BJ (cell line): Measurements from ENCODE around the gene RAN. TPM values are rescaled to one million over a fixed set of nuclear protein-coding genes. Genes with fewer than 3 reads are reported as not detected.
"Not testable (repeated sequence)": the region's sequence is repeated elsewhere in the genome, so short reads cannot be mapped to it uniquely, and the experiment has no call there.

Experiments
- CTCF ChIA-PET: fragments of 350-600 bp; formaldehyde crosslinking; extraction: SDS; loops from one replicate; lab custom pipeline; 2021; ENCODE audit warnings: antibody characterized with exemption, inconsistent platforms; lab: Yijun Ruan, JAX
- POLR2A ChIA-PET: fragments of 300-600 bp; sonication (Branson Sonifier 250); formaldehyde crosslinking; extraction: SDS; loops from one replicate; lab custom pipeline; 2021; ENCODE audit warnings: antibody characterized with exemption; lab: Charles Lee
- DNase-seq: peaks from one replicate; pipeline ENCODE4 v3.0.0-alpha.2; 2011; ENCODE audit warnings: low read depth
- H3K27me3 ChIP-seq: 2 replicates; pipeline ENCODE4 v1.6.0; 2011; ENCODE audit warnings: low read length; ENCODE audit not compliant: control insufficient read depth, insufficient read depth
- H3K36me3 ChIP-seq: 2 replicates; pipeline ENCODE4 v1.5.1; 2011; ENCODE audit warnings: low read length; ENCODE audit not compliant: control insufficient read depth, insufficient read depth
- H3K4me3 ChIP-seq: 2 replicates; pipeline ENCODE4 v1.5.1; 2011; ENCODE audit warnings: low read depth, mild to moderate bottlenecking, control low read depth, low read length
- polyA plus RNA-seq: library from polyadenylated mRNA; depleted of rRNA; stranded (reverse); fragments of >200 nt; gene quantifications from 2 replicates; pipeline ENCODE4 v1.2.3, GENCODE V29; 2011
- TF ChIP-seq, protein P1 (sequence below): IDR thresholded peaks from 2 replicates; pipeline ENCODE4 v1.5.1; 2011; ENCODE audit warnings: low read depth, mild to moderate bottlenecking, control low read depth, inconsistent platforms, low read length, moderate library complexity; ENCODE audit not compliant: insufficient read depth

The RAN gene
- polyA plus RNA-seq, 1 experiment = 1,011 TPM

DNA sequence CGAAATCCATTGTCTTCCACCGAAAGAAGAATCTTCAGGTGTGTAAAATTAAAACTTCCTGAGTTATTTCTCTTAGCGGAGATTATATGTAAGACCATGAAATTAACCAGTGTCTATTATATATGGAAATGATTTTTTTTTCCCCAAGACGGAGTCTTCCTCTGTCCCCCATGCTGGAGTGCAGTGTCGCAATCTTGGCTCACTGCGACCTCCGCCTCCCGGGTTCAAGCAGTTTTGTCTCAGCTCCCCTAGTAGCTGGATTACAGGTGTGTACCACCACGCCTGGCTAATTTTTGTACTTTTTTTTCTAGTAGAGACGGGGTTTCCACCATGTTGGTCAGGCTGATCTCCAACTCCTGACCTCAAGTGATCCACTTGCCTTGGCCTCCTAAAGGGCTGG is 2.8 kb downstream of the RAN start:
- no peak for DNase-seq
- ChIA-PET POLR2A (no interaction called here), CTCF (interaction anchor here (1.2 kb wide), 1 partner anchor 55 kb away, joined by 3 read pairs; no protein-coding TSS in a partner anchor)
- H3K36me3 ChIP-seq = peaks cover 6% of the 10 kb centered on the region
- no peak overlapping the region for H3K4me3 ChIP-seq
- no peaks in the 10 kb centered on the region for H3K27me3 ChIP-seq
- TF ChIP-seq, protein P1, sequence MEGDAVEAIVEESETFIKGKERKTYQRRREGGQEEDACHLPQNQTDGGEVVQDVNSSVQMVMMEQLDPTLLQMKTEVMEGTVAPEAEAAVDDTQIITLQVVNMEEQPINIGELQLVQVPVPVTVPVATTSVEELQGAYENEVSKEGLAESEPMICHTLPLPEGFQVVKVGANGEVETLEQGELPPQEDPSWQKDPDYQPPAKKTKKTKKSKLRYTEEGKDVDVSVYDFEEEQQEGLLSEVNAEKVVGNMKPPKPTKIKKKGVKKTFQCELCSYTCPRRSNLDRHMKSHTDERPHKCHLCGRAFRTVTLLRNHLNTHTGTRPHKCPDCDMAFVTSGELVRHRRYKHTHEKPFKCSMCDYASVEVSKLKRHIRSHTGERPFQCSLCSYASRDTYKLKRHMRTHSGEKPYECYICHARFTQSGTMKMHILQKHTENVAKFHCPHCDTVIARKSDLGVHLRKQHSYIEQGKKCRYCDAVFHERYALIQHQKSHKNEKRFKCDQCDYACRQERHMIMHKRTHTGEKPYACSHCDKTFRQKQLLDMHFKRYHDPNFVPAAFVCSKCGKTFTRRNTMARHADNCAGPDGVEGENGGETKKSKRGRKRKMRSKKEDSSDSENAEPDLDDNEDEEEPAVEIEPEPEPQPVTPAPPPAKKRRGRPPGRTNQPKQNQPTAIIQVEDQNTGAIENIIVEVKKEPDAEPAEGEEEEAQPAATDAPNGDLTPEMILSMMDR = no peak

DNA sequence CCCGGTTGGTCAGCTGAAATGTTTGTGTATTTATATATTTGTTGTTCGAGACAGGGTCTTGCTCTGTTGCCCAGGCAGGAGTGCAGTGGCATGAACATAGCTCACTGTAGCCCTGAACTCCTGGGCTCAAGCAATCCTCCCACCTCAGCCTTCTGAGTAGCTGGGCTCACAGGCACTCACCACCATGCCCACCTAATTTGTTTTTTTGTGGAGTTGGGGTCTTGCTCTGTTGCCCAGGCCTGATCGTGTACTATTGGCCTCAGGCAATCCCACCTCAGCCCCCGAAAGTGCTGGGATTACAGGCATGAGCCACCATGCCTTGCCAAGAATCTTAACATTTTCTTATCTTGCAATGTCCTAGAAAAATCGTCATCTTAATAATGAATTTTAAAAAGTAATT is 3.3 kb downstream of the RAN start:
- TF ChIP-seq, protein P1 = no peak
- ChIA-PET CTCF (interaction anchor here (1.2 kb wide), 1 partner anchor 56 kb away, joined by 3 read pairs; no protein-coding TSS in a partner anchor), POLR2A (no interaction called here)
- H3K4me3 ChIP-seq = no peak overlapping the region
- no peak for DNase-seq
- no peaks in the 10 kb centered on the region for H3K27me3 ChIP-seq
- H3K36me3 ChIP-seq = peaks cover 6% of the 10 kb centered on the region

DNA sequence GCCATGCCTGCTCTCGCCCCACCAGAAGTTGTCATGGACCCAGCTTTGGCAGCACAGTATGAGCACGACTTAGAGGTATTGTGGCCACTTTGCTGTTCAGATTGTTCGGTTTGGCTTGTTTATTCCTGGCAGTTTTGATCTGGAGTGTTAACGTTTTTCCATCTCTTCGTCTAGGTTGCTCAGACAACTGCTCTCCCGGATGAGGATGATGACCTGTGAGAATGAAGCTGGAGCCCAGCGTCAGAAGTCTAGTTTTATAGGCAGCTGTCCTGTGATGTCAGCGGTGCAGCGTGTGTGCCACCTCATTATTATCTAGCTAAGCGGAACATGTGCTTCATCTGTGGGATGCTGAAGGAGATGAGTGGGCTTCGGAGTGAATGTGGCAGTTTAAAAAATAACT is 3.8 kb downstream of the RAN start:
- H3K4me3 ChIP-seq, H3K27me3 ChIP-seq, H3K36me3 ChIP-seq, DNase-seq, POLR2A ChIA-PET: not testable (repeated sequence)
- CTCF ChIA-PET = interaction anchor here (1.2 kb wide), 1 partner anchor 56 kb away, joined by 3 read pairs; no protein-coding TSS in a partner anchor

DNA sequence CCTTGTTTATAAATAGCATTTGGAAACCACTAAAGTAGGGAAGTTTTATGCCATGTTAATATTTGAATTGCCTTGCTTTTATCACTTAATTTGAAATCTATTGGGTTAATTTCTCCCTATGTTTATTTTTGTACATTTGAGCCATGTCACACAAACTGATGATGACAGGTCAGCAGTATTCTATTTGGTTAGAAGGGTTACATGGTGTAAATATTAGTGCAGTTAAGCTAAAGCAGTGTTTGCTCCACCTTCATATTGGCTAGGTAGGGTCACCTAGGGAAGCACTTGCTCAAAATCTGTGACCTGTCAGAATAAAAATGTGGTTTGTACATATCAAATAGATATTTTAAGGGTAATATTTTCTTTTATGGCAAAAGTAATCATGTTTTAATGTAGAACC is 4.4 kb downstream of the RAN start:
- Histone ChIP-seq H3K36me3 (peaks cover 6% of the 10 kb centered on the region), H3K4me3 (no peak overlapping the region), H3K27me3 (no peaks in the 10 kb centered on the region)
- ChIA-PET POLR2A (no interaction called here), CTCF (no interaction called here)
- DNase-seq = no peak
- TF ChIP-seq, protein P1 = no peak

DNA sequence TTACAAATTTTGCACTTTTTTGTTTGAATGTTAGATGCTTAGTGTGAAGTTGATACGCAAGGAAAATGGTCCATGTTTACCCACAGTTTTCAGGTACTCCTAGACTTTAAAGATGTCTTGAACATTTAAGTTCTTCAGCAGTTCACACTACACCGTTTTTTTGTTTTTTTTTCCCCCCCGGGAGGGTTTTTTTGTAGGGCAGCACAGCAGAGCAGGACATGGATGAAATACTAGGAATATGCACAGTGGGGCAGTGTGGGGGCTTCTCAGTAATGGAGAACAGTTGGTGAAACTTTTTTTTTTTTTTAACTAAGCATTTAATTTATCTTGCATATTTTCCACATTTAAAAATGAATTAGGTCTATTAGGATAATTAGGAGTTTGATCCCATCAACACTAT is 4.9 kb downstream of the RAN start:
- TF ChIP-seq, protein P1 = no peak
- Histone ChIP-seq H3K27me3 (no peaks in the 10 kb centered on the region), H3K36me3 (peaks cover 6% of the 10 kb centered on the region), H3K4me3 (no peak overlapping the region)
- ChIA-PET CTCF (no interaction called here), POLR2A (no interaction called here)
- DNase-seq = no peak

DNA sequence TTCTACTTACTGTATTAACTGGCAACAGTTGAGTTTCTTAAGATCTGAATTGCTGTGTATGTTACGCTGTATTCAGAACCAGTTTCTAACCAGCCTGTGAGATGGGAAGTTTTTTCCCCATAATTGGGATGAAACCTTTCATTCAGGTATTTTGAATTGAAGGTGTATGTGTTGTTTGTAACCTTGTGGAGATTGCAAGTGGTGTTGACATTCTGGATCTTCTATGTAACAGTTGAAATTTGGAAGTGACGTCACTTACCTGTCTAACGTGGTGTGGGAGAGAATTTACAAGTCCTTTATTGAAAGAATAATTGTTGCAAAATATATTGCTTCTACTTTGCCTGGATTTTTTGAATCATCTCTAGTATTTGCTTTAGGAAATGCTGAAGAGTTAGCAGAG is 5.5 kb downstream of the RAN start:
- H3K4me3 ChIP-seq = no peak overlapping the region
- DNase-seq = no peak
- TF ChIP-seq, protein P1 = no peak
- H3K27me3 ChIP-seq = no peaks in the 10 kb centered on the region
- POLR2A ChIA-PET = no interaction called here
- peaks cover 6% of the 10 kb centered on the region for H3K36me3 ChIP-seq
- CTCF ChIA-PET = interaction anchor here (0.6 to 0.9 kb wide), 2 partner anchors 26 to 27 kb away, joined by 3 read pairs; no protein-coding TSS in a partner anchor
